ENCODE measurements around the gene CBFB. TPM values are rescaled to one million over a fixed set of nuclear protein-coding genes. Genes with fewer than 3 reads are reported as not detected.
A peak's percentile ranks its signal among the peaks of the same experiment; 100 is the strongest.

Gene CBFB
- total RNA-seq, 1 experiment from 2014 or later = 76.3 TPM

GRCh38 chr16:67111951-67112444 lies 83.0 kb downstream of the CBFB start:
- H3K79me1 ChIP-seq (ENCODE audit: insufficient read depth, low read depth, low read length, poor library complexity, severe bottlenecking) = peaks cover 5% of the 10 kb centered on the region
- no peak overlapping the region for H3K4me2 ChIP-seq (ENCODE audit: insufficient read depth, insufficient read length, low read length)
- no peak overlapping the region for H3K56ac ChIP-seq (ENCODE audit: insufficient read length, low read depth, low read length)
- no peak overlapping the region for H3K9ac ChIP-seq (ENCODE audit: extremely low read depth, insufficient read length, low read length)
- peak overlapping the region in 1 of 2 experiments; percentile 39; a peak in 1 of 5 replicates for H3K4me3 Mint-ChIP-seq
- no peak overlapping the region for H2BK12ac ChIP-seq (ENCODE audit: insufficient read length, low read depth, low read length)
- H2BK15ac ChIP-seq (ENCODE audit: low read depth, low read length) = no peak overlapping the region
- H4K5ac ChIP-seq (ENCODE audit: insufficient read length, low read depth, low read length) = no peak overlapping the region
- H3K27ac Mint-ChIP-seq = peak overlapping the region in 1 of 3 experiments; percentile 62; a peak in 3 of 7 replicates
- H4K8ac ChIP-seq (replicated peaks; ENCODE audit: insufficient read length, low read depth, low read length) = no peak overlapping the region
- no peak overlapping the region for H2BK5ac ChIP-seq (ENCODE audit: insufficient read length, low read length)
- H2BK120ac ChIP-seq (ENCODE audit: low read depth, low read length, poor library complexity, severe bottlenecking) = no peak overlapping the region
- H2BK20ac ChIP-seq (ENCODE audit: low read depth, low read length, poor library complexity, severe bottlenecking) = no peak overlapping the region
- H3K27me3 Mint-ChIP-seq (ENCODE audit: low read depth) = peaks cover 1% of the 10 kb centered on the region
- no peak overlapping the region for H3K4ac ChIP-seq (ENCODE audit: low read depth, low read length)
- peaks cover 6% of the 10 kb centered on the region; the same call in 1 of the 2 replicates for H3K79me2 ChIP-seq (ENCODE audit: insufficient read depth, low read length)
- peaks cover 0 to 5% (median 0%) of the 10 kb centered on the region in 3 experiments; a peak in 2 of 7 replicates for H3K36me3 Mint-ChIP-seq (ENCODE audit: insufficient read depth in 1 of 3, low read depth in 3 of 3)
- no peak overlapping the region for H4K91ac ChIP-seq (ENCODE audit: insufficient read length, low read depth, low read length)
- H3T11ph ChIP-seq (ENCODE audit: low read length) = no peak overlapping the region
- no peak overlapping the region for H2AK5ac ChIP-seq (ENCODE audit: insufficient read length, low read length)
- peaks cover 9% of the 10 kb centered on the region for H3K23me2 ChIP-seq (ENCODE audit: insufficient read length, low read depth, low read length, poor library complexity, severe bottlenecking)
- whole genome bisulfite sequencing (ENCODE audit: extremely low coverage, insufficient read length, low lambda C conversion rate) = no CpG with 5 or more reads among the region's 4 CpGs
- no peaks in the 10 kb centered on the region; the same call in 1 of the 2 replicates for H3K4me1 ChIP-seq (ENCODE audit: insufficient read depth, low read length)
- H3K18ac ChIP-seq (ENCODE audit: insufficient read length, low read depth, low read length) = no peak overlapping the region
- peaks cover 22 to 27% of the 10 kb centered on the region in 2 experiments for H3K4me1 Mint-ChIP-seq
- no peaks in the 10 kb centered on the region for H3K9me3 ChIP-seq (ENCODE audit: control insufficient read depth, low read depth, low read length)
- DNase-seq = no peak
- H3K27ac ChIP-seq (ENCODE audit: insufficient read length, low read depth, low read length) = no peak overlapping the region
- TF ChIP-seq, protein P1, sequence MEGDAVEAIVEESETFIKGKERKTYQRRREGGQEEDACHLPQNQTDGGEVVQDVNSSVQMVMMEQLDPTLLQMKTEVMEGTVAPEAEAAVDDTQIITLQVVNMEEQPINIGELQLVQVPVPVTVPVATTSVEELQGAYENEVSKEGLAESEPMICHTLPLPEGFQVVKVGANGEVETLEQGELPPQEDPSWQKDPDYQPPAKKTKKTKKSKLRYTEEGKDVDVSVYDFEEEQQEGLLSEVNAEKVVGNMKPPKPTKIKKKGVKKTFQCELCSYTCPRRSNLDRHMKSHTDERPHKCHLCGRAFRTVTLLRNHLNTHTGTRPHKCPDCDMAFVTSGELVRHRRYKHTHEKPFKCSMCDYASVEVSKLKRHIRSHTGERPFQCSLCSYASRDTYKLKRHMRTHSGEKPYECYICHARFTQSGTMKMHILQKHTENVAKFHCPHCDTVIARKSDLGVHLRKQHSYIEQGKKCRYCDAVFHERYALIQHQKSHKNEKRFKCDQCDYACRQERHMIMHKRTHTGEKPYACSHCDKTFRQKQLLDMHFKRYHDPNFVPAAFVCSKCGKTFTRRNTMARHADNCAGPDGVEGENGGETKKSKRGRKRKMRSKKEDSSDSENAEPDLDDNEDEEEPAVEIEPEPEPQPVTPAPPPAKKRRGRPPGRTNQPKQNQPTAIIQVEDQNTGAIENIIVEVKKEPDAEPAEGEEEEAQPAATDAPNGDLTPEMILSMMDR (conservative IDR thresholded peaks at IDR 0.05) = no peak
- H2AFZ ChIP-seq (ENCODE audit: low read length) = no peak overlapping the region
- no peaks in the 10 kb centered on the region for H3K27me3 ChIP-seq (ENCODE audit: insufficient read depth, low read length)
- H3K9me3 Mint-ChIP-seq = no peaks in the 10 kb centered on the region
- H4K20me1 ChIP-seq (ENCODE audit: control insufficient read depth, insufficient read depth, insufficient read length) = no peaks in the 10 kb centered on the region
- H3K14ac ChIP-seq (ENCODE audit: insufficient read depth, low read length) = no peak overlapping the region
- H3K23ac ChIP-seq (ENCODE audit: insufficient read length, low read depth, low read length) = no peak overlapping the region
